Thyroid gland (tissue), 4 donors: ENCODE data around the gene ACIN1.

Experiments
- CTCF ChIP-seq, 6 experiments: fragments of 200-600 bp in 3 of 6; fragments of 450-650 bp in 3 of 6; sonication (generic) in 3 of 6; IDR thresholded peaks; one replicate each; pipeline ENCODE4 v1.5.1; 2016 to 2019; ENCODE audit warnings: antibody characterized with exemption in 6 of 6, mild to moderate bottlenecking in 2 of 6, inconsistent platforms in 1 of 6, moderate library complexity in 1 of 6
- POLR2A ChIP-seq, 2 donors: fragments of 450-650 bp; IDR thresholded peaks; one replicate each; pipeline ENCODE4 v1.6.1; 2017; ENCODE audit warnings: antibody characterized with exemption in 2 of 2, mild to moderate bottlenecking in 2 of 2, moderate library complexity in 1 of 2

GRCh38 chr14:23025151-23025814, 69.7 kb downstream of the ACIN1 start:
- TF ChIP-seq CTCF (IDR thresholded peaks at IDR 0.05) (no peak), POLR2A (IDR thresholded peaks at IDR 0.05) (no peak)
